ENCODE results near the gene DSG3.

DSG3 gene

DNA sequence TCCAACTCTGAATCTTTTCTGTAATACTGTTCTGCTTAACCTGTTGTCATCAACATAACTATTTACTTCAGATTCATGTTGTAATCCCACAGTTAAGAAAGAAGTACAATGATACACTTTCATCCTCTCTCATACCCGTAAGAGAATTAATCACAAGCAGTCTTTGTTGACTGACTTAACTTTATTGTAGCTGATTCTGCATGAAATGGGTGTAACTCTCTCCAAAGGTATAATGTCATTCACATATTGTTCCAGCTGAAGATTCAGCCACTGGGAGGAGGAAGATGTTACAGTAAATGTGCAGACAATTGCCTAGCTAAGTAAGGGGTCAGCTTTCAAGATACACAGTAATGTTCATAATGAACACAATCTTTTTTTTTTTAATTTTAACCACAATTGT, 36.9 kb downstream of the DSG3 start:
- TF ChIP-seq YY1 (IDR thresholded peaks at IDR 0.05; ENCODE audit: low read depth) (no peak), RAD21 (IDR thresholded peaks at IDR 0.05; ENCODE audit: low read depth) (no peak), CREB1 (IDR thresholded peaks at IDR 0.05; ENCODE audit: low read depth) (no peak), FOXM1 (IDR thresholded peaks at IDR 0.05; ENCODE audit: borderline replicate concordance, low read depth) (no peak), REST (IDR thresholded peaks at IDR 0.05; ENCODE audit: low read depth) (no peak), TAF1 (IDR thresholded peaks at IDR 0.05; ENCODE audit: low read depth) (no peak), TCF12 (IDR thresholded peaks at IDR 0.05; ENCODE audit: low read depth) (no peak), EGR1 (IDR thresholded peaks at IDR 0.05) (no peak), EP300 (IDR thresholded peaks at IDR 0.05; ENCODE audit: borderline replicate concordance) (no peak), CEBPB (IDR thresholded peaks at IDR 0.05) (no peak), TEAD4 (IDR thresholded peaks at IDR 0.05) (no peak)

DNA sequence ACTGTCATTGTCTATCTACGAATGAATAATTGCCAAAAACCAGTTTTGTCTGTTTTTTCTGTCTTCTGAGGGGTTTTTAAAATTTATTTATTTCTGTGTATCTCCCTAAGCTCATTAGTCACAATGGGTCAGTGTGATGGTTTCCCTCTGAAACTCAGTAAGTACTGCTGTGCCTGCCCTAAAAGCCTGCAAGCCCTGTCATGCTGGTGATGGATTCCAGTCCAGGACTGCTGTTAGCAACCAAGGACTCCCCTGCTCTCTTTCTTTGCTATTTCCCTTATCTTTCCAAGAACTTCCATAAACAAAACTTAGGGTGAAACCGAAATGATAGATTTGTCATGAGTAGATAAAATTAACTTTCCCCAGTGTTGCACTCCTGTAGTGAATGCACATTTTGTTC, 38.6 kb downstream of the DSG3 start:
- TF ChIP-seq NFIC (IDR thresholded peaks at IDR 0.05) (no peak), EGR1 (IDR thresholded peaks at IDR 0.05) (no peak), EP300 (IDR thresholded peaks at IDR 0.05; ENCODE audit: borderline replicate concordance) (no peak), CREB1 (IDR thresholded peaks at IDR 0.05; ENCODE audit: low read depth) (no peak), FOXM1 (IDR thresholded peaks at IDR 0.05; ENCODE audit: borderline replicate concordance, low read depth) (no peak), REST (IDR thresholded peaks at IDR 0.05; ENCODE audit: low read depth) (no peak), TEAD4 (IDR thresholded peaks at IDR 0.05) (no peak), RAD21 (IDR thresholded peaks at IDR 0.05; ENCODE audit: low read depth) (no peak)
- TF ChIP-seq, protein P1, sequence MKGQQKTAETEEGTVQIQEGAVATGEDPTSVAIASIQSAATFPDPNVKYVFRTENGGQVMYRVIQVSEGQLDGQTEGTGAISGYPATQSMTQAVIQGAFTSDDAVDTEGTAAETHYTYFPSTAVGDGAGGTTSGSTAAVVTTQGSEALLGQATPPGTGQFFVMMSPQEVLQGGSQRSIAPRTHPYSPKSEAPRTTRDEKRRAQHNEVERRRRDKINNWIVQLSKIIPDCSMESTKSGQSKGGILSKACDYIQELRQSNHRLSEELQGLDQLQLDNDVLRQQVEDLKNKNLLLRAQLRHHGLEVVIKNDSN (IDR thresholded peaks at IDR 0.05), result no peak

DNA sequence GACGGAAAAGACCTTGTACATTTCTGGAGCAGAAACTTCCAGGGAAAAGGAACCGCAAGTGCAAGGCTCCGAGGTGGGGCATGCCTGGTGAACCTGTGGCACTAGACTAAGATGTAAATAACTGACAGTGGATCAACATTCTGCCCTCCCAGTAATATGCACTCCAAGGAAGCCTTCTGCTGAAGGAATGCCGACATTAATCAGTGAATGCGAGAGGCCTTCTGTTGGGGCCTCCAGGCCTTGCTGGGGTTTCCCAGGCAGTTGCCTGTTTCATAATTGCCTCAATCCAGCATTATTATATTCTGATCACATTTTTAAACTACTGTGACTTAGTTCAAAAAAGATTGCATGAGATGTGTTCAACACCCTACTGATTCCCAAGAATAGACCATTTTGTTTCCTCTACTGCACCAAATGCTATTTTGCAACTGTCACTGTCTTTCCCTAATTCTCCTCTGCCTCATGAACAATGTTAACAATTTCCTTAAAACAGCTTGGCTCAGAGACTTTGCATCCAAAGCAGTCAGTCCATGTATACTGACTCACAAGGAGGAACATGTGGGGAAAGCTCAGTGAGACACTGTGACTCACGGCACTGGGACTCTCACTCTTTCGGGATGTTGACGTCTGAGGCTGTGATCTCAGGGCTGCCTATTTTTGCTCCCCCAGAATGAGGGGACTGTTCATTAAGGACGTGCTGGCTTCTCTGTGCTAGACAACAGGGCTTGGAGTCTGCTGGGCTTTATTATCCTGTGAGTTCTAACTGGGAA, 39.9 kb downstream of the DSG3 start:
- TF ChIP-seq RAD21 (IDR thresholded peaks at IDR 0.05; ENCODE audit: low read depth) (no peak), CREB1 (IDR thresholded peaks at IDR 0.05; ENCODE audit: low read depth) (no peak)

- TF ChIP-seq FOXM1 (IDR thresholded peaks at IDR 0.05; ENCODE audit: borderline replicate concordance, low read depth) (no peak), YY1 (IDR thresholded peaks at IDR 0.05; ENCODE audit: low read depth) (no peak), ZBTB7A (IDR thresholded peaks at IDR 0.05; ENCODE audit: low read depth) (no peak), CREB1 (IDR thresholded peaks at IDR 0.05; ENCODE audit: low read depth) (no peak), REST (IDR thresholded peaks at IDR 0.05; ENCODE audit: low read depth) (no peak), RAD21 (IDR thresholded peaks at IDR 0.05; ENCODE audit: low read depth) (no peak), NFIC (IDR thresholded peaks at IDR 0.05) (no peak), EP300 (IDR thresholded peaks at IDR 0.05; ENCODE audit: borderline replicate concordance) (no peak), MAX (IDR thresholded peaks at IDR 0.05) (no peak), CEBPB (IDR thresholded peaks at IDR 0.05) (no peak), TEAD4 (IDR thresholded peaks at IDR 0.05) (no peak), TAF1 (IDR thresholded peaks at IDR 0.05; ENCODE audit: low read depth) (no peak), TCF12 (IDR thresholded peaks at IDR 0.05; ENCODE audit: low read depth) (no peak), EGR1 (IDR thresholded peaks at IDR 0.05) (no peak)
- TF ChIP-seq, protein P1 (IDR thresholded peaks at IDR 0.05), result no peak
Observed at GRCh38 chr18:31489311-31489710, 41.8 kb downstream of the DSG3 start.

GRCh38 chr18:31490387-31490786, 42.8 kb downstream of the DSG3 start:
- TF ChIP-seq, protein P1 (IDR thresholded peaks at IDR 0.05), result no peak
- no peak for TF ChIP-seq CREB1 (IDR thresholded peaks at IDR 0.05; ENCODE audit: low read depth)
- TF ChIP-seq MAX (IDR thresholded peaks at IDR 0.05), result no peak
- TF ChIP-seq CEBPB (IDR thresholded peaks at IDR 0.05), result no peak
- no peak for TF ChIP-seq TAF1 (IDR thresholded peaks at IDR 0.05; ENCODE audit: low read depth)
- TF ChIP-seq NFIC (IDR thresholded peaks at IDR 0.05), result no peak
- TF ChIP-seq REST (IDR thresholded peaks at IDR 0.05; ENCODE audit: low read depth), result no peak
- TF ChIP-seq EGR1 (IDR thresholded peaks at IDR 0.05), result no peak
- no peak for TF ChIP-seq TCF12 (IDR thresholded peaks at IDR 0.05; ENCODE audit: low read depth)
- TF ChIP-seq FOXM1 (IDR thresholded peaks at IDR 0.05; ENCODE audit: borderline replicate concordance, low read depth), result no peak
- TF ChIP-seq ZBTB7A (IDR thresholded peaks at IDR 0.05; ENCODE audit: low read depth), result no peak
- no peak for TF ChIP-seq TEAD4 (IDR thresholded peaks at IDR 0.05)
- no peak for TF ChIP-seq YY1 (IDR thresholded peaks at IDR 0.05; ENCODE audit: low read depth)
- TF ChIP-seq EP300 (IDR thresholded peaks at IDR 0.05; ENCODE audit: borderline replicate concordance), result no peak
